Activated CD4-positive, alpha-beta T cell treated with anti-CD3 and anti-CD28 coated beads for 4 hours (primary cell): ENCODE results near the gene CRIP3.
"Not testable (repeated sequence)": the region's sequence is repeated elsewhere in the genome, so short reads cannot be mapped to it uniquely, and the experiment has no call there.

ENCODE experiments used
- DNase-seq, 2 donors: peaks; one replicate each; pipeline ENCODE4 v3.0.0-alpha.2; 2020

CRIP3 gene

GRCh38 chr6:43304882-43305281, 3.7 kb downstream of the CRIP3 start:
- DNase-seq = no peak

GRCh38 chr6:43304361-43304760, 4.3 kb downstream of the CRIP3 start:
- DNase-seq = no peak

GRCh38 chr6:43303751-43304331, 4.8 kb downstream of the CRIP3 start:
- DNase-seq = no peak

GRCh38 chr6:43303006-43303405, 5.6 kb downstream of the CRIP3 start:
- DNase-seq = not testable (repeated sequence)

GRCh38 chr6:43302126-43302525, 6.5 kb downstream of the CRIP3 start:
- DNase-seq = no peak

- DNase-seq = no peak
Observed at GRCh38 chr6:43301081-43301870, 7.3 kb downstream of the CRIP3 start.

- DNase-seq = no peak
Observed at GRCh38 chr6:43299338-43300293, 9.0 kb downstream of the CRIP3 start.

GRCh38 chr6:43298565-43299337, 9.9 kb downstream of the CRIP3 start:
- DNase-seq = no peak

GRCh38 chr6:43297644-43298564, 10.7 kb downstream of the CRIP3 start, which contains the start of gene SLC22A7:
SLC22A7 (plus strand) TSS chr6:43298260; CDS start chr6:43298359, 99 bp downstream.
- no peak for DNase-seq

GRCh38 chr6:43296780-43297497, 11.7 kb downstream of the CRIP3 start:
- DNase-seq = no peak

GRCh38 chr6:43295456-43295855, 13.2 kb downstream of the CRIP3 start:
- no peak for DNase-seq

GRCh38 chr6:43294536-43294935, 14.1 kb downstream of the CRIP3 start:
- DNase-seq = no peak

- no peak for DNase-seq
Observed at GRCh38 chr6:43293698-43294097, 14.9 kb downstream of the CRIP3 start.

- no peak for DNase-seq
Observed at GRCh38 chr6:43292763-43293318, 15.8 kb downstream of the CRIP3 start.

- no peak for DNase-seq
Observed at GRCh38 chr6:43292341-43292740, 16.3 kb downstream of the CRIP3 start.

GRCh38 chr6:43291708-43292107, 16.9 kb downstream of the CRIP3 start:
- DNase-seq = no peak

- DNase-seq = no peak
Observed at GRCh38 chr6:43290905-43291355, 17.7 kb downstream of the CRIP3 start.

GRCh38 chr6:43290339-43290904, 18.2 kb downstream of the CRIP3 start:
- no peak for DNase-seq

- DNase-seq = no peak
Observed at GRCh38 chr6:43287717-43288679, 20.6 kb downstream of the CRIP3 start.
